ENCODE measurements around the gene SIVA1. TPM values are rescaled to one million over a fixed set of nuclear protein-coding genes. Genes with fewer than 3 reads are reported as not detected.

SIVA1 gene
- total RNA-seq, 1 experiment from 2014 or later = 128 TPM

GRCh38 chr14:104714681-104715080 lies 38.3 kb upstream of the SIVA1 start:
- no peak for TF ChIP-seq ZNF121 (CRISPR knock-in tag; IDR thresholded peaks at IDR 0.05)
- no peak for TF ChIP-seq HMGA2 (CRISPR knock-in tag; IDR thresholded peaks at IDR 0.05)
- TF ChIP-seq ATF3 (CRISPR knock-in tag; conservative IDR thresholded peaks at IDR 0.05) = no peak
- no peak for TF ChIP-seq ELF4 (CRISPR knock-in tag; IDR thresholded peaks at IDR 0.05; ENCODE audit: low read depth)
- no peak for TF ChIP-seq RELA (CRISPR knock-in tag; IDR thresholded peaks at IDR 0.05; ENCODE audit: borderline replicate concordance)
- no peak for TF ChIP-seq MAX (CRISPR knock-in tag; IDR thresholded peaks at IDR 0.05)
- no peak for TF ChIP-seq CDX4 (CRISPR knock-in tag; IDR thresholded peaks at IDR 0.05; ENCODE audit: borderline replicate concordance)
- TF ChIP-seq ZNF532 (CRISPR knock-in tag; IDR thresholded peaks at IDR 0.05; ENCODE audit: borderline replicate concordance) = no peak
- TF ChIP-seq, protein P1, sequence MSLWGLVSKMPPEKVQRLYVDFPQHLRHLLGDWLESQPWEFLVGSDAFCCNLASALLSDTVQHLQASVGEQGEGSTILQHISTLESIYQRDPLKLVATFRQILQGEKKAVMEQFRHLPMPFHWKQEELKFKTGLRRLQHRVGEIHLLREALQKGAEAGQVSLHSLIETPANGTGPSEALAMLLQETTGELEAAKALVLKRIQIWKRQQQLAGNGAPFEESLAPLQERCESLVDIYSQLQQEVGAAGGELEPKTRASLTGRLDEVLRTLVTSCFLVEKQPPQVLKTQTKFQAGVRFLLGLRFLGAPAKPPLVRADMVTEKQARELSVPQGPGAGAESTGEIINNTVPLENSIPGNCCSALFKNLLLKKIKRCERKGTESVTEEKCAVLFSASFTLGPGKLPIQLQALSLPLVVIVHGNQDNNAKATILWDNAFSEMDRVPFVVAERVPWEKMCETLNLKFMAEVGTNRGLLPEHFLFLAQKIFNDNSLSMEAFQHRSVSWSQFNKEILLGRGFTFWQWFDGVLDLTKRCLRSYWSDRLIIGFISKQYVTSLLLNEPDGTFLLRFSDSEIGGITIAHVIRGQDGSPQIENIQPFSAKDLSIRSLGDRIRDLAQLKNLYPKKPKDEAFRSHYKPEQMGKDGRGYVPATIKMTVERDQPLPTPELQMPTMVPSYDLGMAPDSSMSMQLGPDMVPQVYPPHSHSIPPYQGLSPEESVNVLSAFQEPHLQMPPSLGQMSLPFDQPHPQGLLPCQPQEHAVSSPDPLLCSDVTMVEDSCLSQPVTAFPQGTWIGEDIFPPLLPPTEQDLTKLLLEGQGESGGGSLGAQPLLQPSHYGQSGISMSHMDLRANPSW (CRISPR knock-in tag; conservative IDR thresholded peaks at IDR 0.05; ENCODE audit: low read depth) = no peak
- no peak for TF ChIP-seq EMX1 (CRISPR knock-in tag; IDR thresholded peaks at IDR 0.05)
- TF ChIP-seq, protein P2, sequence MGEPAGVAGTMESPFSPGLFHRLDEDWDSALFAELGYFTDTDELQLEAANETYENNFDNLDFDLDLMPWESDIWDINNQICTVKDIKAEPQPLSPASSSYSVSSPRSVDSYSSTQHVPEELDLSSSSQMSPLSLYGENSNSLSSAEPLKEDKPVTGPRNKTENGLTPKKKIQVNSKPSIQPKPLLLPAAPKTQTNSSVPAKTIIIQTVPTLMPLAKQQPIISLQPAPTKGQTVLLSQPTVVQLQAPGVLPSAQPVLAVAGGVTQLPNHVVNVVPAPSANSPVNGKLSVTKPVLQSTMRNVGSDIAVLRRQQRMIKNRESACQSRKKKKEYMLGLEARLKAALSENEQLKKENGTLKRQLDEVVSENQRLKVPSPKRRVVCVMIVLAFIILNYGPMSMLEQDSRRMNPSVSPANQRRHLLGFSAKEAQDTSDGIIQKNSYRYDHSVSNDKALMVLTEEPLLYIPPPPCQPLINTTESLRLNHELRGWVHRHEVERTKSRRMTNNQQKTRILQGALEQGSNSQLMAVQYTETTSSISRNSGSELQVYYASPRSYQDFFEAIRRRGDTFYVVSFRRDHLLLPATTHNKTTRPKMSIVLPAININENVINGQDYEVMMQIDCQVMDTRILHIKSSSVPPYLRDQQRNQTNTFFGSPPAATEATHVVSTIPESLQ (CRISPR knock-in tag; IDR thresholded peaks at IDR 0.05) = no peak
- no peak for TF ChIP-seq ZMAT4 (CRISPR knock-in tag; IDR thresholded peaks at IDR 0.05)
- TF ChIP-seq, protein P3, sequence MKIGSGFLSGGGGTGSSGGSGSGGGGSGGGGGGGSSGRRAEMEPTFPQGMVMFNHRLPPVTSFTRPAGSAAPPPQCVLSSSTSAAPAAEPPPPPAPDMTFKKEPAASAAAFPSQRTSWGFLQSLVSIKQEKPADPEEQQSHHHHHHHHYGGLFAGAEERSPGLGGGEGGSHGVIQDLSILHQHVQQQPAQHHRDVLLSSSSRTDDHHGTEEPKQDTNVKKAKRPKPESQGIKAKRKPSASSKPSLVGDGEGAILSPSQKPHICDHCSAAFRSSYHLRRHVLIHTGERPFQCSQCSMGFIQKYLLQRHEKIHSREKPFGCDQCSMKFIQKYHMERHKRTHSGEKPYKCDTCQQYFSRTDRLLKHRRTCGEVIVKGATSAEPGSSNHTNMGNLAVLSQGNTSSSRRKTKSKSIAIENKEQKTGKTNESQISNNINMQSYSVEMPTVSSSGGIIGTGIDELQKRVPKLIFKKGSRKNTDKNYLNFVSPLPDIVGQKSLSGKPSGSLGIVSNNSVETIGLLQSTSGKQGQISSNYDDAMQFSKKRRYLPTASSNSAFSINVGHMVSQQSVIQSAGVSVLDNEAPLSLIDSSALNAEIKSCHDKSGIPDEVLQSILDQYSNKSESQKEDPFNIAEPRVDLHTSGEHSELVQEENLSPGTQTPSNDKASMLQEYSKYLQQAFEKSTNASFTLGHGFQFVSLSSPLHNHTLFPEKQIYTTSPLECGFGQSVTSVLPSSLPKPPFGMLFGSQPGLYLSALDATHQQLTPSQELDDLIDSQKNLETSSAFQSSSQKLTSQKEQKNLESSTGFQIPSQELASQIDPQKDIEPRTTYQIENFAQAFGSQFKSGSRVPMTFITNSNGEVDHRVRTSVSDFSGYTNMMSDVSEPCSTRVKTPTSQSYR (CRISPR knock-in tag; IDR thresholded peaks at IDR 0.05) = no peak
- no peak for TF ChIP-seq PRRX2 (CRISPR knock-in tag; IDR thresholded peaks at IDR 0.05)
- no peak for TF ChIP-seq JUN (CRISPR knock-in tag; IDR thresholded peaks at IDR 0.05)
- TF ChIP-seq, protein P4, sequence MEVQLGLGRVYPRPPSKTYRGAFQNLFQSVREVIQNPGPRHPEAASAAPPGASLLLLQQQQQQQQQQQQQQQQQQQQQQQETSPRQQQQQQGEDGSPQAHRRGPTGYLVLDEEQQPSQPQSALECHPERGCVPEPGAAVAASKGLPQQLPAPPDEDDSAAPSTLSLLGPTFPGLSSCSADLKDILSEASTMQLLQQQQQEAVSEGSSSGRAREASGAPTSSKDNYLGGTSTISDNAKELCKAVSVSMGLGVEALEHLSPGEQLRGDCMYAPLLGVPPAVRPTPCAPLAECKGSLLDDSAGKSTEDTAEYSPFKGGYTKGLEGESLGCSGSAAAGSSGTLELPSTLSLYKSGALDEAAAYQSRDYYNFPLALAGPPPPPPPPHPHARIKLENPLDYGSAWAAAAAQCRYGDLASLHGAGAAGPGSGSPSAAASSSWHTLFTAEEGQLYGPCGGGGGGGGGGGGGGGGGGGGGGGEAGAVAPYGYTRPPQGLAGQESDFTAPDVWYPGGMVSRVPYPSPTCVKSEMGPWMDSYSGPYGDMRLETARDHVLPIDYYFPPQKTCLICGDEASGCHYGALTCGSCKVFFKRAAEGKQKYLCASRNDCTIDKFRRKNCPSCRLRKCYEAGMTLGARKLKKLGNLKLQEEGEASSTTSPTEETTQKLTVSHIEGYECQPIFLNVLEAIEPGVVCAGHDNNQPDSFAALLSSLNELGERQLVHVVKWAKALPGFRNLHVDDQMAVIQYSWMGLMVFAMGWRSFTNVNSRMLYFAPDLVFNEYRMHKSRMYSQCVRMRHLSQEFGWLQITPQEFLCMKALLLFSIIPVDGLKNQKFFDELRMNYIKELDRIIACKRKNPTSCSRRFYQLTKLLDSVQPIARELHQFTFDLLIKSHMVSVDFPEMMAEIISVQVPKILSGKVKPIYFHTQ (CRISPR knock-in tag; IDR thresholded peaks at IDR 0.05) = no peak
- no peak for TF ChIP-seq ZNF219 (CRISPR knock-in tag; IDR thresholded peaks at IDR 0.05; ENCODE audit: borderline replicate concordance)
- TF ChIP-seq, protein P5, sequence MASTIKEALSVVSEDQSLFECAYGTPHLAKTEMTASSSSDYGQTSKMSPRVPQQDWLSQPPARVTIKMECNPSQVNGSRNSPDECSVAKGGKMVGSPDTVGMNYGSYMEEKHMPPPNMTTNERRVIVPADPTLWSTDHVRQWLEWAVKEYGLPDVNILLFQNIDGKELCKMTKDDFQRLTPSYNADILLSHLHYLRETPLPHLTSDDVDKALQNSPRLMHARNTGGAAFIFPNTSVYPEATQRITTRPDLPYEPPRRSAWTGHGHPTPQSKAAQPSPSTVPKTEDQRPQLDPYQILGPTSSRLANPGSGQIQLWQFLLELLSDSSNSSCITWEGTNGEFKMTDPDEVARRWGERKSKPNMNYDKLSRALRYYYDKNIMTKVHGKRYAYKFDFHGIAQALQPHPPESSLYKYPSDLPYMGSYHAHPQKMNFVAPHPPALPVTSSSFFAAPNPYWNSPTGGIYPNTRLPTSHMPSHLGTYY (CRISPR knock-in tag; IDR thresholded peaks at IDR 0.05) = no peak
- no peak for TF ChIP-seq CREM (CRISPR knock-in tag; IDR thresholded peaks at IDR 0.05)
- TF ChIP-seq ZNF232 (CRISPR knock-in tag; IDR thresholded peaks at IDR 0.05) = no peak
- ChIA-PET CTCF (no interaction called here), POLR2A (no interaction called here)
- Mint-ChIP-seq H3K4me3 (no peak overlapping the region), H3K9me3 (no peaks in the 10 kb centered on the region), H3K27me3 (ENCODE audit: low read depth) (no peaks in the 10 kb centered on the region), H3K27ac (no peak overlapping the region), H3K36me3 (peaks cover 7% of the 10 kb centered on the region), H3K4me1 (no peaks in the 10 kb centered on the region)
- ATAC-seq (no peak), DNase-seq (ENCODE audit: low spot score) (no peak)
